Left renal pelvis (tissue), 4 donors: ENCODE results near the gene CRISPLD2. TPM values are rescaled to one million over a fixed set of nuclear protein-coding genes. Genes with fewer than 3 reads are reported as not detected.

Experiments
- DNase-seq, 4 donors: peaks; one replicate each; pipeline ENCODE4 v3.0.0-alpha.2; 2013; ENCODE audit warnings: low read depth in 4 of 4, low spot score in 3 of 4
- polyA plus RNA-seq, 4 donors: library from polyadenylated mRNA; unstranded; fragments of 120-200 nt; gene quantifications; one replicate each; pipeline ENCODE4 v1.2.1, GENCODE V29; 2013; ENCODE audit not compliant: insufficient read length in 4 of 4

Gene CRISPLD2
- polyA plus RNA-seq, 4 donors = 6.8 to 9.9 (median 8.9) TPM

GRCh38 chr16:84879569-84880487 lies 60.0 kb downstream of the CRISPLD2 start:
- DNase-seq = no peak

- DNase-seq = no peak
Observed at GRCh38 chr16:84881702-84882521, 62.1 kb downstream of the CRISPLD2 start.

- no peak for DNase-seq
Observed at GRCh38 chr16:84883301-84883700, 63.5 kb downstream of the CRISPLD2 start.

GRCh38 chr16:84884246-84884595 lies 64.4 kb downstream of the CRISPLD2 start:
- DNase-seq = no peak

GRCh38 chr16:84884596-84885341 lies 65.0 kb downstream of the CRISPLD2 start:
- DNase-seq = no peak

GRCh38 chr16:84885342-84885910 lies 65.6 kb downstream of the CRISPLD2 start:
- DNase-seq = no peak

GRCh38 chr16:84886497-84887090 lies 66.8 kb downstream of the CRISPLD2 start:
- DNase-seq = no peak

- DNase-seq = no peak
Observed at GRCh38 chr16:84887207-84887606, 67.4 kb downstream of the CRISPLD2 start.

- no peak for DNase-seq
Observed at GRCh38 chr16:84888450-84888849, 68.7 kb downstream of the CRISPLD2 start.

GRCh38 chr16:84889066-84889465 lies 69.3 kb downstream of the CRISPLD2 start:
- DNase-seq = no peak

GRCh38 chr16:84890427-84890826 lies 70.6 kb downstream of the CRISPLD2 start:
- DNase-seq = no peak

- peak in 1 of 4 donors; percentile 29 for DNase-seq
Observed at GRCh38 chr16:84891149-84891795, 71.5 kb downstream of the CRISPLD2 start.

GRCh38 chr16:84892097-84892496 lies 72.3 kb downstream of the CRISPLD2 start:
- DNase-seq = no peak

- DNase-seq = no peak
Observed at GRCh38 chr16:84893467-84893848, 73.7 kb downstream of the CRISPLD2 start.

GRCh38 chr16:84893849-84894599 lies 74.2 kb downstream of the CRISPLD2 start:
- DNase-seq = no peak

- DNase-seq = no peak
Observed at GRCh38 chr16:84895016-84895415, 75.2 kb downstream of the CRISPLD2 start.

GRCh38 chr16:84896847-84897246 lies 77.1 kb downstream of the CRISPLD2 start:
- DNase-seq = no peak

GRCh38 chr16:84897911-84898377 lies 78.2 kb downstream of the CRISPLD2 start:
- no peak for DNase-seq

- no peak for DNase-seq
Observed at GRCh38 chr16:84898447-84898846, 78.7 kb downstream of the CRISPLD2 start.
